Activated CD4-positive, alpha-beta memory T cell treated with anti-CD3 and anti-CD28 coated beads for 36 hours (primary cell): ENCODE results near the gene TARBP1. TPM values are rescaled to one million over a fixed set of nuclear protein-coding genes. Genes with fewer than 3 reads are reported as not detected.
A peak's percentile ranks its signal among the peaks of the same experiment; 100 is the strongest.

Experiments used
- CTCF ChIA-PET: fragments of 350-600 bp; sonication (Branson Sonifier 250); formaldehyde crosslinking; loops from one replicate; lab custom pipeline; 2021; ENCODE audit warnings: antibody characterized with exemption, inconsistent platforms; lab: Charles Lee
- POLR2A ChIA-PET: fragments of 350-600 bp; sonication (Branson Sonifier 250); formaldehyde crosslinking; loops from one replicate; lab custom pipeline; 2021; ENCODE audit warnings: antibody characterized with exemption; lab: Charles Lee
- DNase-seq: peaks from one replicate; pipeline ENCODE4 v3.0.0-alpha.2; 2020
- H3K27ac Mint-ChIP-seq: one replicate; pipeline ENCODE4 v1.8.0; 2021; ENCODE audit warnings: mixed read lengths
- H3K27me3 Mint-ChIP-seq: one replicate; pipeline ENCODE4 v1.8.0; 2021; ENCODE audit warnings: mixed read lengths
- H3K36me3 Mint-ChIP-seq: one replicate; pipeline ENCODE4 v1.8.0; 2021; ENCODE audit warnings: mixed read lengths
- H3K4me1 Mint-ChIP-seq: one replicate; pipeline ENCODE4 v1.8.0; 2021; ENCODE audit warnings: low read depth, mixed read lengths
- H3K4me3 Mint-ChIP-seq: one replicate; pipeline ENCODE4 v1.8.0; 2021; ENCODE audit warnings: mild to moderate bottlenecking, mixed read lengths
- H3K9me3 Mint-ChIP-seq: one replicate; pipeline ENCODE4 v1.8.0; 2021; ENCODE audit warnings: mixed read lengths
- intact Hi-C: fragments of 100-400 bp; cut with micrococcal nuclease; formaldehyde crosslinking; loops from one replicate; pipeline ENCODE4 v1.15.1; 2023
- total RNA-seq, 2 experiments: library from RNA; stranded (reverse); gene quantifications; one replicate each; pipeline ENCODE4 v1.2.3, GENCODE V29; 2021

Gene TARBP1
- total RNA-seq, 2 experiments from 2014 or later: 28.9 to 30.1 TPM

GRCh38 chr1:234460652-234461051 lies 18.3 kb downstream of the TARBP1 start:
- POLR2A ChIA-PET: interaction anchor here (1.0 kb wide), 1 partner anchor 143 kb away, joined by 3 read pairs; no protein-coding TSS in a partner anchor
- Mint-ChIP-seq H3K4me3 (no peak overlapping the region), H3K9me3 (no peaks in the 10 kb centered on the region), H3K36me3 (peaks cover 39% of the 10 kb centered on the region), H3K27me3 (no peaks in the 10 kb centered on the region), H3K4me1 (no peaks in the 10 kb centered on the region), H3K27ac (no peak overlapping the region)
- intact Hi-C loops: no loop called here
- DNase-seq: no peak
- CTCF ChIA-PET: no interaction called here

GRCh38 chr1:234458352-234459017 lies 20.5 kb downstream of the TARBP1 start:
- Mint-ChIP-seq H3K4me1 (peaks cover 3% of the 10 kb centered on the region), H3K9me3 (no peaks in the 10 kb centered on the region), H3K27ac (no peak overlapping the region), H3K27me3 (no peaks in the 10 kb centered on the region), H3K4me3 (no peak overlapping the region), H3K36me3 (peaks cover 36% of the 10 kb centered on the region)
- intact Hi-C loops: no loop called here
- POLR2A ChIA-PET: no interaction called here
- no peak for DNase-seq
- CTCF ChIA-PET: interaction anchor here (1.0 kb wide), 1 partner anchor 135 kb away, joined by 3 read pairs; no protein-coding TSS in a partner anchor

- Mint-ChIP-seq H3K4me1 (peaks cover 3% of the 10 kb centered on the region), H3K27ac (no peak overlapping the region), H3K4me3 (no peak overlapping the region), H3K36me3 (peaks cover 26% of the 10 kb centered on the region), H3K9me3 (no peaks in the 10 kb centered on the region), H3K27me3 (no peaks in the 10 kb centered on the region)
- ChIA-PET POLR2A (interaction anchor here (1.4 kb wide), 1 partner anchor 17 kb away, joined by 3 read pairs; no protein-coding TSS in a partner anchor), CTCF (interaction anchor here (1.6 kb wide), 1 partner anchor 961 kb away, joined by 3 read pairs; no protein-coding TSS in a partner anchor)
- DNase-seq: no peak
- intact Hi-C loops: no loop called here
Measured at GRCh38 chr1:234454926-234455325, 24.1 kb downstream of the TARBP1 start.

GRCh38 chr1:234452406-234452965 lies 26.5 kb downstream of the TARBP1 start:
- Mint-ChIP-seq H3K4me3 (no peak overlapping the region), H3K4me1 (peaks cover 3% of the 10 kb centered on the region), H3K27ac (no peak overlapping the region), H3K36me3 (peaks cover 32% of the 10 kb centered on the region), H3K9me3 (no peaks in the 10 kb centered on the region), H3K27me3 (no peaks in the 10 kb centered on the region)
- POLR2A ChIA-PET: no interaction called here
- CTCF ChIA-PET: interaction anchor here (1.9 kb wide), 1 partner anchor 16 kb away, joined by 4 read pairs; no protein-coding TSS in a partner anchor
- DNase-seq: no peak
- intact Hi-C loops: no loop called here

GRCh38 chr1:234440348-234440747 lies 38.6 kb downstream of the TARBP1 start:
- Mint-ChIP-seq H3K4me3 (no peak overlapping the region), H3K4me1 (no peaks in the 10 kb centered on the region), H3K27ac (no peak overlapping the region), H3K36me3 (peaks cover 47% of the 10 kb centered on the region), H3K27me3 (no peaks in the 10 kb centered on the region), H3K9me3 (peaks cover 10% of the 10 kb centered on the region)
- ChIA-PET POLR2A (no interaction called here), CTCF (interaction anchor here (1.6 kb wide), 1 partner anchor 114 kb away, joined by 4 read pairs; no protein-coding TSS in a partner anchor)
- no peak for DNase-seq
- intact Hi-C loops: no loop called here

GRCh38 chr1:234438579-234438978 lies 40.4 kb downstream of the TARBP1 start:
- no peak for DNase-seq
- POLR2A ChIA-PET: no interaction called here
- no peak overlapping the region for H3K27ac Mint-ChIP-seq
- no peaks in the 10 kb centered on the region for H3K27me3 Mint-ChIP-seq
- H3K9me3 Mint-ChIP-seq: peaks cover 10% of the 10 kb centered on the region
- no peak overlapping the region for H3K4me3 Mint-ChIP-seq
- intact Hi-C loops: no loop called here
- CTCF ChIA-PET: no interaction called here
- H3K36me3 Mint-ChIP-seq: peaks cover 49% of the 10 kb centered on the region
- H3K4me1 Mint-ChIP-seq: peaks cover 8% of the 10 kb centered on the region

GRCh38 chr1:234437423-234438171 lies 41.4 kb downstream of the TARBP1 start:
- intact Hi-C loops: no loop called here
- peaks cover 50% of the 10 kb centered on the region for H3K36me3 Mint-ChIP-seq
- ChIA-PET POLR2A (interaction anchor here (1.4 kb wide), 1 partner anchor 17 kb away, joined by 3 read pairs; no protein-coding TSS in a partner anchor), CTCF (interaction anchor here (0.7 to 1.1 kb wide), 2 partner anchors 16 to 1129 kb away, joined by 3 to 4 read pairs; no protein-coding TSS in a partner anchor)
- no peaks in the 10 kb centered on the region for H3K27me3 Mint-ChIP-seq
- no peak overlapping the region for H3K4me3 Mint-ChIP-seq
- H3K9me3 Mint-ChIP-seq: peaks cover 10% of the 10 kb centered on the region
- DNase-seq: no peak
- H3K4me1 Mint-ChIP-seq: peaks cover 12% of the 10 kb centered on the region
- H3K27ac Mint-ChIP-seq: no peak overlapping the region

- H3K27ac Mint-ChIP-seq: no peak overlapping the region
Measured at GRCh38 chr1:234435620-234436019, 43.4 kb downstream of the TARBP1 start.

GRCh38 chr1:234434706-234435105 lies 44.3 kb downstream of the TARBP1 start:
- intact Hi-C loops: no loop called here
- POLR2A ChIA-PET: no interaction called here
- H3K9me3 Mint-ChIP-seq: peaks cover 2% of the 10 kb centered on the region
- no peak overlapping the region for H3K4me3 Mint-ChIP-seq
- no peak overlapping the region for H3K27ac Mint-ChIP-seq
- DNase-seq: no peak
- peaks cover 39% of the 10 kb centered on the region for H3K36me3 Mint-ChIP-seq
- H3K27me3 Mint-ChIP-seq: no peaks in the 10 kb centered on the region
- CTCF ChIA-PET: no interaction called here
- peaks cover 18% of the 10 kb centered on the region for H3K4me1 Mint-ChIP-seq

More at GRCh38 chr1:234435620-234436019, 43.4 kb downstream of the TARBP1 start:
- ChIA-PET CTCF (no interaction called here), POLR2A (no interaction called here)
- intact Hi-C loops: no loop called here
- Mint-ChIP-seq H3K36me3 (peaks cover 44% of the 10 kb centered on the region), H3K9me3 (peaks cover 9% of the 10 kb centered on the region), H3K4me1 (peaks cover 12% of the 10 kb centered on the region), H3K27me3 (no peaks in the 10 kb centered on the region), H3K4me3 (no peak overlapping the region)
- DNase-seq: no peak

- H3K9me3 Mint-ChIP-seq: no peaks in the 10 kb centered on the region
- H3K27ac Mint-ChIP-seq: no peak overlapping the region
- CTCF ChIA-PET: no interaction called here
- H3K36me3 Mint-ChIP-seq: peaks cover 39% of the 10 kb centered on the region
- intact Hi-C loops: no loop called here
- POLR2A ChIA-PET: no interaction called here
- H3K4me3 Mint-ChIP-seq: no peak overlapping the region
- H3K27me3 Mint-ChIP-seq: no peaks in the 10 kb centered on the region
- DNase-seq: peak; percentile 14
- peaks cover 23% of the 10 kb centered on the region for H3K4me1 Mint-ChIP-seq
Measured at GRCh38 chr1:234433563-234434285, 45.3 kb downstream of the TARBP1 start.

- H3K4me3 Mint-ChIP-seq: no peak overlapping the region
- H3K4me1 Mint-ChIP-seq: peaks cover 23% of the 10 kb centered on the region
- H3K27me3 Mint-ChIP-seq: no peaks in the 10 kb centered on the region
- no peaks in the 10 kb centered on the region for H3K9me3 Mint-ChIP-seq
- POLR2A ChIA-PET: no interaction called here
- CTCF ChIA-PET: interaction anchor here (0.6 kb wide), 1 partner anchor 24 kb away, joined by 3 read pairs; no protein-coding TSS in a partner anchor
- no peak for DNase-seq
- H3K36me3 Mint-ChIP-seq: peaks cover 43% of the 10 kb centered on the region
- no peak overlapping the region for H3K27ac Mint-ChIP-seq
- intact Hi-C loops: no loop called here
Measured at GRCh38 chr1:234431255-234431654, 47.7 kb downstream of the TARBP1 start.
